ENCODE results near the gene DTD2.
"Not testable (repeated sequence)": the region's sequence is repeated elsewhere in the genome, so short reads cannot be mapped to it uniquely, and the experiment has no call there.

DTD2 gene

DNA sequence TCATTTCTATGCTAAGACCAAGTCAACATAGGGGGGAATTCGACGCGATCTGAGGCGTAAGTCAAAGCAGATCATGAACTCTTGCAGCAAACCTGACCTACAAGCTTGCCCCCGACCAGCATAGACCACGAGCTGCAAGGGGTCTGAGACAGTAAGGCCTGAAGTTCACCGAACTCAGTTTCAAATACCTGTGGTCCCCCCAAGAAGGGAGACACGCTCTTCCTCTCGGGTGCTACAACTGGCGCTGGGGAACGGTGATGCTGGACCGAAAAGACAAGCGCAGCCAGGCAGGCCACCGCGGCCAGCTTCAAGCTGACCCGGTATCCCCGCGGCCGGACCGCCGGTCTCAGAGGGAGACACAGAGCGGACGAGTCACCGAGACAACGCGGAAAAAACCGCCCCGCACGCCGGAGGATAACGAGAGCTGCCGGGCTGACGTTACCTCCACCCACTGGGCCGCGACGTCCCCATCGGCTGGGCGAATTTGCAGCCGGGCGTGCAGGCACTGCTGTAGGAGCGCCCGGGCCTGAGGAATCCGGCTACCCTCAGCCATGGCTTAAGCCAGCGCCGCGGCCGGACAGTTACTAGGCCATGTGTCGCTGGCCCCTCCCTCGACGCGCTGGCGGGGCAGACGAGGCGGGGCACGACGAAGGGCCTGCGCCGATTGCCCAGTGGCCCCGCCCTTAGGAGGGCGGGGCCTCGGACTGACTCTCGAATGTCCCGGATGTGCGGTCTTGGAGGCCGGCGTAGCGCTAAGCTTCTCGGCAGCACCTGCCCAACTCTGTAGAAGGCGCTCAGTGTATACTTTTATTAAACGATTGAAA, at the start of gene DTD2:
Gene DTD2, minus strand, starts transcription at position 666 of the 824 bp plus-strand sequence. Its CDS starts 113 bp downstream, at position 553.
- peak; percentile 93 for DNase-seq

DNA sequence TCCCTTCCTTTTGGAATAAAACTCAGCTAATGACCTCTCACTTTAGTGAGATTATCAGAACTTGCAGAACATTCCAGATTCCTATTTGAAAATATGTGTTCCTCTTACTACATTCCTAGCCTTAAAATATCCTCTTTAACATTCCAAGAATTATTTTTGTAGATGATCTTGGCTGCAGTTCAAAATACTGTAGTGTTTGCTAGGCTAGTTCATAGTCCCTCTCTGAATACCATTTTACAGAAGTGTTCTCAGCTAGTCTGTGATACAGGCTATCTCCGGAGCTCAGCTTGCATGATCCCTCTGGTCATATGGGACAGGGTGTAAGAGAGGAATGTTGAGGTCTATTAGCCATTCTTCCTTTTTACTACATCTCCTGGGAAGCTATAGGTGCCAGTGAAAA, 48.1 kb upstream of the DTD2 start:
- DNase-seq = no peak

DNA sequence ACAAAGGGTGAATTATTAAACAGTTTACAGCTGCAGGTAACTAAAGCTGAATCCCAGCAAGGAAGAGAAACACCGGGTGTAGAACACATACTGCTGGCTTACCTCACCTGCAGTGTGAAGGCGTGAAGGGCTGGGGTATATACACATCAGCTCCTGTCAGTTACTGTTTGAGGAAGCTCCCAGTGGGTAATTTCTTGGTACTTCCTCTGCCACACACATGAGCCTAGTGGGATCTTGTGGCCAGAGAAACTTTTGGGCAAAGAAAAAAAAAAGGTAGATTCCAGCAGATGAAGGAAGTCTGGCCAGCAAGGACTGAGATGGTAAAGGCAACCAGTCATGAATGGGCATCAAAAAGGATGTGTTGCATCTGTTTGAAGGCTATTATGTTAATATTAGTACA, 44.6 kb upstream of the DTD2 start:
- DNase-seq = no peak

DNA sequence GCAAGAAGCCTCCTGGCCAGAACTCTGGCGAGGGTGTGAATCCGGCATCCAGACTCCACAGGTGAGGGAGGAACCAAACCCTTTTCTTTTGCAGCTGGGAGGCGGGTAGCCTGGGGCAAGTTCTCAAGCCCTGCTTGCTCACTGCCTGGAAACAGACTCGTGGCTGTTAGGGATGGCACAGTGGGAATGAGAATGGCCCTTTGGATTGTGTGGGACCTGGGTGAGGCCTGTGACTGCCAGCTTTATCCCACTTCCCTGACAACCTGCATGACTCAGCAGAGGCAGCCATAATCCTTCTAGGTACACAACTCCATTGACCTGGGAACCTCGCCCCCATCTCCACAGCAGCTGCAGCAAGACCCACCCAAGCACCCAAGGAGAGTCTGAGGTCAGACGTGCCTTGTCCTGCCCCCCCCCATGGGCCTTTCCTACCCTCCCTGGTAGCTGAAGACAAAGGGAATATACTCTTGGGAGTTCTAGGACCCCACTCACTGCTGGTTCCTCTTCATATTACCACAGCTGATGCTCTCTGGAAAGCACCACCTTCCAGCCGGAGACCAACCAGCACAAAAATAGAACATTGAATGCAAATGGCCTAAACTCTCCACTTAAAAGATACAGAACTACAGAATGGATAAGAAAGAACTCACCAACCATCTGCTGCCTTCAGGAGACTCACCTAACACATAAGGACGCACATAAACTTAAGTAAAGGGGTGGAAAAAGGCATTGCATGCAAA, 35.6 kb upstream of the DTD2 start:
- no peak for DNase-seq

DNA sequence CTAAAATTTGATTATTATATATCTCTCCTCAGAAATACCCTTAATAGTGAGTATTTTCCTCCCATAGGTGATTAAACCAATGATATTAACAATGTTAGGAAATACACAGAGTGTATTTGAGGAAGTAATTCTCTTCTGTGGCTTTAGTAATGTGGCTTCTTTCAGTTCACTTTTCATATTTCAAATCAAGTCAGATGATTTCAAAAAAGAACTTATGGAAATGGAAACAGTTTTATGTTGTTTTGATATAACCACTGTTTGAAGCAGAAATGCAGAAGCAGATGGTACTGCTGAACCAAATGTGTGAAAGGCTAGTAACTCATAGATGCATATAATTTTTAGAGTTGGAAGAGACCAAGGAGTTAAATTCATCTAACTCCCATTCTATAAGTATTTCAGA, 32.4 kb upstream of the DTD2 start:
- DNase-seq = no peak

DNA sequence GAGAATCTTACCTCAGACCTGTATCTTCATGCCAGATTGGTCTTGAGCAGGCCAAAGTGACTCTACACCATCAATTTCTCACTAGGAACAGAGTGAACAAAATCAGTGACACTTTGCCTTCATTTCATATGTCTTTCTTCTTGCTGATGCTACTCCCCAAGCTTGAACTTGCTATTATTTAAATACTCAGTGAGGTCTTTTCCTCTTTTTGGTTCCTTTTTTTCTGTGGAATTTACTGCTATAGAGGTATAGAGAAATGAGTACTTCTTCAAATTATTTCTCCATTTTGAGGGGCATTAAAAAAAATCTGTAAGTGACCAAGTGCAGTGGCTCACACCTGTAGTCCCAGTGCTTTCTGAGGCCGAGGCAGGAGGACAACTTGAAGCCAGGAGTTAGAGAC, 30.6 kb upstream of the DTD2 start, which contains the start of gene GPR33:
Gene GPR33, minus strand, starts transcription at position 154 of the 400 bp plus-strand sequence. CDS start 4,074 bp downstream, outside the sequence.
- no peak for DNase-seq

DNA sequence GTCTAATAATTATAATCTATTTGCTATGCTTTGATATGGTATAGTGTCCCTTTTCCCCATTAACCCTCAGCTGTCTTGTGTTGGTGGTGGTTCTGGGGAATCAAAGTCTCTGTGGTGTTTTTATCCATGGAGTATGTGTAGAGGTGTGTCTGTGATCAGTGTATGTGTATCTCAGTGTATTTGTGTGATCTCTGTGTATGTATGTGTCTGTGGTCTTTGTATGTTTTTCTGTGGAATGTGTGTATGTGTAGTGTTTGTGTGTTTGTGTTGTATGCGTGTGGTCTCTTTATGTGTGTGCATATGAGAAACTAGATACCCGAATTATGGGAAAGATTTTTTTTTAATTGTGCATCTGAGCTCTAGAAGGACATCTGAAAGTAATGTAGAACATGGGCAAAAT, 29.5 kb upstream of the DTD2 start:
- no peak for DNase-seq

DNA sequence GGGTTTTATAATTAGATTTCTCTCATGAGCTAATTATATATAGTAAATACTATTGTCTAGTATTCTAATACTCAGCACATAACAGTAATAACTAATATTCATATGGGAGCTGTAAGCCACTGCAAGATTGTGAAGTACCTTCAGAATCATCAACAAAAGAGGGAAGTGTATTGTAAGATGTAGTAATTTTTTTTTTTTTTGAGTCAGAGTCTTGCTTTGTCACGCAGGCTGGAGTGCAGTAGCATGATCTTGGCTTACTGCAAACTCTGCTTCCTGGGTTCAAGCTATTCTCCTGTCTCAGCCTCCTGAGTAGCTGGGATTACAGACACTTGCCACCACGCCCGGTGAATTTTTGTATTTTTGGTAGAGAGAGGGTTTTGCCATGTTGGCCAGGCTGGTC, 27.4 kb upstream of the DTD2 start:
- DNase-seq = no peak

DNA sequence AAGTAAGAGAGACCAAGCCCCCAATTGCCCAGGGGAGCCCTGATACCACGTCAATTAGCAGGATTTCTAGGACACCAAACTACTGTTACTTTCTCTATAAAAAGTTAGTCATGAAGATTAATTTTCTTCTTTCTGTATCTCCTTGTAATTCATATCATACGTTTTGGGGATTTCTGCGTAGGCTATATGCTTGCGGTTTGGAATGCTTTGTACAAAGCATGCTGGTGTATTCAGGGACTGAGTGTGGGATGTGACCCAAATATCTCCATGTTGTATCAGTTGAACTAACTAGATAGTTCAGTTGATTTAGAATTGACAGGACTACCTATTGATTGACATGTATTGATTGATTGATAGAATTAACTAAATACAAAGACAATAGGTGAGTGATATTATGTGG, 22.9 kb upstream of the DTD2 start:
- no peak for DNase-seq

DNA sequence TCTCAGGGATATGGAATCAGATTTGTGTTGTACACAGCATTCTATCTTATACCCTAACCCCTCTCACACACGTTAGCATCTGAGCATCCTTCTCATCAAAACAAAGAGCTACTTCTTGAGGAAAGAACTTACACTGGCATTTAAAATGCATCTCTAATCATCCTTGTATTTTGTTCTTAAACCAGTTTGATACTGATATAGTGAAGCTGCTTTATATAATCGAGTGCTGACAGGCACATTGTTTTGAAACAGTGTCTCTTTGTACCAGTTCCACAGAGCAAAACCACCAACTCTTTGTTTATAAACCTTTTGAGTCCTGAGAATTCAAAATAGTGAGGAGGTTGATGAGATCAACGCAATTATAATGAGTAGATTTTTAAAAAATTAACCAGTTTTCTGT, 21.7 kb upstream of the DTD2 start:
- no peak for DNase-seq

DNA sequence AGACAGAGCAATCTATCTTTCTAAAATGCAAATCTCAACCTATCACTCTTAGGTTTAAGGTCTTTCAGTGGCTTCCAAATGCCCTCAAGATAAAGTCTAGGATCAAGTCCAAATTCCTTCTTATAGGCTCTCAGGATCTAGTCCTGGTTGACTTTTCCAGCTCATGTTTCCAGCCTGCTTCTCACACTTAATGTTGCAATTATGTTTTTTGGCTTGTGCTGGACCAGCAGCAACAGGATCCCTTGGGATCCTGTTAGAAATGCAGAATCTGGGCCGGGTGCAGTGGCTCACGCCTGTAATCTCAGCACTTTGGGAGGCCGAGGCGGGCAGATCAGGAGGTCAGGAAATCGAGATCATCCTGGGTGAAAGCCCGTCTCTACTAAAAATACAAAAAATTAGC, 19.9 kb upstream of the DTD2 start:
- DNase-seq = no peak

DNA sequence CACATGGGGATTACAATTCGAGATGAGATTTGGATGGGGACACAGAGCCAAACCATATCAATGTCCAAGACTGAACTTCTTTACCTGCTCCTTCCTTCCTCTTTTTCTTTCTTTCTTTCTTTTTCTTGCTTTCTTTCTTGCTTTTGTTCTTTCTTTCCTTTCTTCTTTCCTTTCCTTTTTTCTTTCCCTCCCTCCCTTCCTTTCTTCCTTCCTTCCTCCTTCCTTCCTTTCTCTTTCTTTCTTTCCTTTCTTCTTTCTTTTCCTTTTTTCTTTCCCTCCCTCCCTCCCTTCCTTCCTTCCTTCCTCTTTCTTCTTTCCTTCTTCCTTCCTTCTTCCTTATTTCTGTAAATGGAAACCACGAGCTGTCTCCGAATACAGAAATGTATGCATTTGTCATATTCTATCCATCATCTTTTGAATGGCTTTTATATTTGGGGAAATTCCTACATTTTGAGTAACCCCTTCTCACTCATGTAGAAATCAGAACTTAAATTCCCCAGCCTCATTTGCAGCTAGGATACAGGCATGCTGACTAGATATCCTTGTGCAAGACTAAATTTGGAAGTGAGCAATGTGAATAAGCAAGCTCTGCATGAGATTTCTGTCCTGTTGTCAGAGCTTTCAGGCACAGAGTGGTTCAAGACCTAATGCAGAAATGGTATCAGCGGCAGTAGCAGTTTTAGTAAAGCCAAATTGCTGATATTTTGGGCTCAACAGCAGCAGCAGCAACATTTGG, 19.0 kb upstream of the DTD2 start:
- no peak for DNase-seq

DNA sequence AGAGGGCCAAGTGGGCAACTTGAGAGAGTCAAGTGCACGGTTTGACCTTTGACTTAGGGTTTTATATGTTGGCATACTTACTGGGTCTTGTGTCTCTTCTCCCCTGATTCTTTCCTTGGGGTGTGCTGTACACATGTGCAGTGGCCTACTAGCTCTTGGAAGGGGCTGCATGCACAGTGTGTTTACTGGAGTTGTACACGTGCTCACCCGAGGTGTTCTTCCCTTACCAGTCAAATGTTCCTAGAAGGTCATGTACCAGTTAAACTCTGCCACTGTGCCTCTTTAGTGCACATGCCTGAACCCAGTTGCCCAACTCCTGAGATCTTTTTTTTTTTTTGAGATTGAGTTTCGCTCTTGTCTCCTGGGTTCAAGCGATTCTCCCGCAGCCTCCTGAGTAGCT, 9.2 kb upstream of the DTD2 start:
- no peak for DNase-seq

DNA sequence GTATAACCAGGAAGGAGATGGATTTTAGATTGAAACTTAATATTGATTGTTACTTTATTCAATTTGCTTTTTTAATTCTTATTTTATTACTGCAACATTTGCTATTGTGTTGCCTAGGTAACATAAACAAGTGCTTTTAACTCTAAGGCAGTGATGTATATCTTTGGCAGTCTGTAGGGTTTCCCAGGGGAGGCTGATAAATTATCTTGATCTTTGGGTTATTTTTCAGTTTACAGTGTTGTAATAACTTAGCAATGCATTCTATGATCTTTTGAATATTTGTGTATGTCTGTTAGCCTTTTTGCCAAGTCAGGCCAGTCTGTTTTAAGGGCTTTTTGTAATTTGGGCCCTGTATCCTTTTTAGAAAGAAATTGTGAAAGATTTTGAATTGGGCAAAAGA, 7.8 kb upstream of the DTD2 start:
- DNase-seq = no peak

DNA sequence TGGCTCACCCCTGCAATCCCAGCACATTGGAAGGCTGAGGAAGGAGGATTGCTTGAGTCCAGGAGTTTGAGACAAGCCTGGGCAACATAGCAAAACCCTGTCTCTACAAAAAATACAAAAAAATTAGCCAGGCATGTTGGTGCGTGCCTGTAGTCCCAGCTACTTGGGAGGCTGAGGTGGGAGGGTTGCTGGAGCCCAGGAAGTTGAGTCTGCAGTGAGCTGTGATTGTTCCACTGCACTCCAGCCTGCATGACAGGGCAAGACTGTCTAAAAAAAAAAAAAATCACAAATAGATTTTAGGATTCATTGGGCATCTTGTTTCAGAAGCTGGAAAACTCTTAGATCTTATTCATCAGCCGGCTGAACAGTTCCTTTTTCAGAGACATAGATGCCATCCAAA, 5.1 kb upstream of the DTD2 start:
- DNase-seq = not testable (repeated sequence)

DNA sequence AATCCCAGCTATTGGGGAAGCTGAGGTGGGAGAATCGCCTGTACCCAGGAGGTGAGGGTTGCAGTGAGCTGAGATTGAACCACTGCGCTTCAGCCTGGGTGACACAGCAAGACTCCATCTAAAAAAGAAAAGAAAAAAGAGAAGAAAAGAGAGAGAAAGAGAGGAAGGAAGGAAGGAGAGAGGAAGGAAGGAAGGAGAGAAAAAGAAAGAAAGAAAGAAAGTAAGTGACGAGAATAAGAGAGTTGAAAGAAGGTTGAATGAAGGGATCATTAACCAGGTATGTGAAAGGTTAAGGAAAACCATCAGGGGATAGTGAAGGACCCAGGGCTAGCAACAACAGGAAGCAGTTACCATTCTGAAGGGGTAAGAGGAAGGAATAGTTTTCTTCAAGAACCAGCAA, 4.2 kb upstream of the DTD2 start:
- no peak for DNase-seq

DNA sequence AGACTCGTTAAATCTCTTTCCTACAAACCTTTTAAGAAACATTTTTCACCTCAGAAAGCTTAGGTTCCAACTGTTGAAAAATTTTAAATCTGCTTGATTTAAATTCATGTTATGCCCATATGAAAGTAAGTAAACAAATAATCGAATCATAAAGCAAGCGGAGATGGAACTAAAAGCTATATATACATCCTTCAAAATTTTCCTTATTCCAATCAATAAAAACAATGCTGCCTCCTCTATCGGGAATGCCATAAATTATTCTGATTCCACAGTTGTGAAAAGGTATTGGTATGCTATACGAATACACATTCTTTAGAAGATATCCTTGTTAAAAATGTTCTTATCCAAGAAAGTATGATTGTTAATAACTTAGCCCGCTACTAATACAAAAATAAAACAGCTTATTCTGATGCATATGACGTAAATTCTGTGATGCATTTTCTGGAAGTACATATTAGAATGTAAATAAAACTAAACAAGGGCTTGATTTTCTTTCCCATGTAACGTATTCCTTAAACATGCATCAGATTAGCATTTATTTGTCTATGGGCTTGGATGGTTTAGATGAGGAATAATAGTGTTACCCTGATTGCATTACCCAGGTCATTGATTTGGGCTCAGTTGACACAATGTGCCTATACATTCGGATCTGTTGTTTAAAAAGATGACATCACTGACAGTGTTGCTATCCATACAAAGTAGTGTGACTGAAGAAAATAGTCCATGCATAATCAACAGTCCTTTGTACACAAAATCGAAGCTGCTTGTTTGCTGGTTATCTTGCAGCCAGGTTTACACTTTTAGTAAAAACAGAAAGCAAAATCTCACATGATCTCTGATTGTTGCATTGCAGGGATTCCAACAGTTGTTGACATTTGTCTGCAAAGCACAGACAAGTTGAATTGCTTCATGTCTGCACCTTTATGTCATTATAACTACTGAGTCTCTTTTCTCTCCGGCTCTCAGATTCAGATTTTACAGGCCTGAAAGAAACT, 656 bp upstream of the DTD2 start:
- DNase-seq = no peak

DNA sequence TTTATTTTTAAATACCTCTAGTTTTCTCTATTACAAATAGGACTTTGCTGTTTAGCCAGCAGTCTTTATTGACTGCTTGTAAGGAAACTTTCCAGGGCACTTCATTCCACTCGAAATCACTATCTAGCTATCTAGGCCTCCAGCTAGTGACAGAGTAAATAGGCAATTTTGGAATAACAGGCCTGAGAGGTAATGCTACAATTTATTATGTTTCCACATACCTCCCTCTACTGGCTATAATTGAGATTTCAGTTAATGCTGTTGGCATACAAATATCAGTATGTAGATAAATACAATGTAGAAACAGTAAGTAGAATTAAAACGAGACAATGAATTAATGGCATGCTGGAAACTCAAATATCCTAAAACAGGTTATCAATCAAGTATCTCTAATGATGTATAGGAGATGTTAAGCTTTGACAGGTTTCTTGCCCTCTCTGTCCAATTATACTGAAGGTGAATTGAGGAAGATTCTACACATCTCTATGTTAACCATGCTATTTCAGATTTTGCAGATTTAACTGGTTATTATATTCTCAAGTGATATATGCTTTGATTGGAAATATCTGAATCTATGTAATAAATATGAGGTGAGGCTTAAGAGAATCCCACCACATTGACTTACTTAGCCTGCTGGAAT, 7.2 kb downstream of the DTD2 start:
- DNase-seq = peak; percentile 35

DNA sequence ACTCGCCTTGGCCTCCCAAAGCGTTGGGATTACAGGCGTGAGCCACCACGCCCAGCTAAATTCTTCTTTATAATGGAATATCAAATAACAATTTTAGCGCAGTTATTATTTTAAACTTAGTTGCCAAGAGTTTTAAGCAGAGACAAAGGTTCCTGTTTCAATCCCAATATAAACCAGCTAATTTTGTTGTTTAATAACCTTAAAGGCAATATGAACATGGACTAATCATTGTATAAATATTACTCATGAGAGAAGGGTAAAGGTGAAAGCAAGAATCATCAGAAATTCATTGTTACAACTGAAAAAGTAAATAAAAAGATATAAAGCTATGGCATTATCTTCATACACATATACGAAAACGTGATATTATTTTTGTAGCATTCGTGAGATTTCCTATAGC, 8.2 kb downstream of the DTD2 start:
- DNase-seq = no peak

DNA sequence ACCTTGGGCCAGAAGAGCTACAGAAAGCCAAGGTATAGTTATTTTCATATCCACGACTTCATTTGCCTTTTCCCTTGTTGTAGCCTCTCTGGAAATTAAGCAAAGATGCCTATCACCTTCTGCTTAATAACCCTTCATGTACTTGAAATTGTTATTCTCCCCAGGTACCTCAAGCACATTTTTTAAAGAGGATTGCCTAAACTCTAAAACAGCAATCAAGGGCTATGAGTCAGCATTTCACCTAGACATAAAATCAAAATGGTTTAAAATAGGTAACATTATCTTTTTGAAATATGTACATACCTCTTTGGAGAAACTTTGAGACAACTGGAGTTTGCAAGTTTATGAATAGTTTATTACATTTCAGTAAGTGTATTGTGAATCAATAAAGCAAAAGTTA, 11.6 kb downstream of the DTD2 start:
- no peak for DNase-seq

DNA sequence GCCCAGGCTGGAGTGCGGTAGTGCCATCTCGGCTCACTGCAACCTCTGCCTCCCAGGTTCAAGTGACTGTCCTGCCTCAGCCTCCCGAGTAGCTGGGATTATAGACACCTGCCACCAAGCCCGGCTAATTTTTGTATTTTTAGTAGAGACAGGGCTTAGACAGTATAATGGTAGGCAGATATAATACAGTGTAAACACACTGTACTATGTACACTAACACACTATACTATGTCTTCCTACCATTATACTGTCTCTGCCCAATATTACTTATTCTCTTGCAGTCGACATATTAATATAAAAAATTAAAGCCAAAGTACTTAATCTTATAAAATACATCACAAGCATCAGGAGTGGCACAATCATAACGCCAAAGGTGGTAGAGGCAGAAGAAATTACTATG, 15.0 kb downstream of the DTD2 start:
- DNase-seq = no peak

Data from activated CD4-positive, alpha-beta T cell treated with anti-CD3 and anti-CD28 coated beads, Interleukin-2, Interleukin-6, amounts not matched to agents 100 ng/mL and 50 ng/mL, durations not matched to agents 16 hours and 8 hours (primary cell).